Measurements from ENCODE around the gene EZH1.

DNA sequence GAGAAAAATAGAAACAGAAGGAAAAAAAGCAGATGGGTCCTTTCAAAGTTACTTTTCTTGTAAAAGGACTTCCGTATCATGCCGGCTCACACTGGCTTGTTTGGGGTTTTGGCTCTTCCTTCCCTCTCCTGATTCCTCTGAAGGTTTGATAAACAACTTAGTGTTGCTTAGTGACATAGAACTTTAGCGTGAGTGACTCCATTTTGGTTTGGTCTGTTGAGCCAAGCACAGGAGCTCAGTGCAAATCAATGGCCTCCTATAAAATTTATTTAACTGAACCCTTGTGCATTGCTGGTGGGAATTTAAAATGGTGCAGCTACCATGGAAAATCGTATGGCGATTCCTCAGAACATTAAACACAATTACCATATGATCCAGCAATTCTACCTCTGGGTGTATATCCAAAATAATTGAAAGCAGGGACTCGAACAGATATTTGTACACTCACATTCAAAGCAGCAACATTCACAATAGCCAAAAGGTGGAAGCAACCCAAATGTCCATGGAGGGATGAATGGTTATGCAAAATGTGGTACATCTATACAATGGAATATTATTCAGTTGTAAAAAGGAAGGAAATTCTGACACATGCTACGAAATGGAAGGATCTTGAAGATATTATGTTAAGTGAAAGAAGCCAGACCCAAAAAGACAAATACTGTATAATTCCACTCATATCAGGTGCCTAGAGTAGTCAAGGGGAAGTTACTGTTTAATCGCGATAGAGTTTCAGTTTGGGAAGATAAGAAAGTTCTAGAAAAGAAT lies 86.8 kb downstream of the EZH1 start:
- TF ChIP-seq EZH2 (IDR thresholded peaks at IDR 0.05; ENCODE audit: insufficient read depth, poor library complexity, severe bottlenecking) (no peak), EZH2phosphoT487 (IDR thresholded peaks at IDR 0.05; ENCODE audit: insufficient read depth, low read depth) (no peak)

Measured in GM23248 (cell line).